Measurements from ENCODE around the gene CCDC78. TPM values are rescaled to one million over a fixed set of nuclear protein-coding genes. Genes with fewer than 3 reads are reported as not detected.

The CCDC78 gene
- total and polyA plus RNA-seq, 2 of the 4 experiments (the other 2 are of a cell fraction), result 0.54 to 4.6 TPM

DNA sequence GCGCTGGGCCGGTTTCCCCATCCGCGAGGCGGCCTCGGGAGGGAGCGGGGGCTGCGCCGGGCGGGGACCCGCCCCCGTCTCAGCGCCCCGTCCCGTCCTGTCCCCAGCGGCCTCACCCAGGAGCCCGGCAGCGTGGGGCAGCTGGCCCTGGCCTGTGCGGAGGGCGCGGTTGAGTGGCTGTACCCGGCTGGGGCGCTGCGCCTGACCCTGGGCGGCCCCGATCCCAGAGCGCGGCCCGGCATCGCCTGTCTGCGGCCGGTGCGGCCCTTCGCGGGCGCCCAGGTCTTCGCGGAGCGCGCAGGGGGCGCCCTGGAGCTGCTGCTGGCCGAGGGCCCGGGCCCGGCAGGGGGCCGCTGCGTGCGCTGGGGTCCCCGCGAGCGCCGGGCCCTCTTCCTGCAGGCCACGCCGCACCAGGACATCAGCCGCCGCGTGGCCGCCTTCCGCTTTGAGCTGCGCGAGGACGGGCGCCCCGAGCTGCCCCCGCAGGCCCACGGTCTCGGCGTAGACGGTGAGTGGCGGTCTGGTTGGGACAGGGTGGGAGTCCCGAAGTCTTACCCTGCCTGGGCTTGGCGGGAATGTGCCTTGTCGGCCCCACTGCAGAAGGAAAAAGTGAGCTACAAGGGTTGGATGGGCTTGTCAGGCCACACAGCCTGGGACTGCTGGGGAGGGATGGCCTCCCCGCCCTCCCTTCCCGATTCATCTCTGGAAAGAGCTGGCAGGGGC lies 10.6 kb downstream of the CCDC78 start:
- H2BK120ac ChIP-seq (ENCODE audit: low read depth, low read length), result no peak overlapping the region
- 0 out of 2 replicates have a peak overlapping the region, but pooled peaks have one; percentile 52 for H3K4ac ChIP-seq (ENCODE audit: low read depth, low read length)
- in situ Hi-C loops (cut with MboI; ENCODE audit: low sequenced_read_pairs), result loop anchor here (25.0 kb wide), 1 partner anchor 347 kb away; the partner anchor contains the start of gene SSTR5
- peak overlapping the region; percentile 0; the same call in 1 of the 2 replicates for H2AK5ac ChIP-seq (ENCODE audit: low read depth, low read length)
- ChIA-PET CTCF (interaction anchor here (1.6 kb wide), 1 partner anchor 388 kb away, joined by 3 read pairs; no protein-coding TSS in a partner anchor), POLR2A (ENCODE audit: unreplicated experiment) (no interaction called here)
- no peaks in the 10 kb centered on the region for H3K9me1 ChIP-seq (ENCODE audit: insufficient read depth, low read length)
- peak overlapping the region; percentile 51; the same call in 1 of the 2 replicates for H3K9ac ChIP-seq (ENCODE audit: low read depth, low read length)
- TF ChIP-seq, protein P1, sequence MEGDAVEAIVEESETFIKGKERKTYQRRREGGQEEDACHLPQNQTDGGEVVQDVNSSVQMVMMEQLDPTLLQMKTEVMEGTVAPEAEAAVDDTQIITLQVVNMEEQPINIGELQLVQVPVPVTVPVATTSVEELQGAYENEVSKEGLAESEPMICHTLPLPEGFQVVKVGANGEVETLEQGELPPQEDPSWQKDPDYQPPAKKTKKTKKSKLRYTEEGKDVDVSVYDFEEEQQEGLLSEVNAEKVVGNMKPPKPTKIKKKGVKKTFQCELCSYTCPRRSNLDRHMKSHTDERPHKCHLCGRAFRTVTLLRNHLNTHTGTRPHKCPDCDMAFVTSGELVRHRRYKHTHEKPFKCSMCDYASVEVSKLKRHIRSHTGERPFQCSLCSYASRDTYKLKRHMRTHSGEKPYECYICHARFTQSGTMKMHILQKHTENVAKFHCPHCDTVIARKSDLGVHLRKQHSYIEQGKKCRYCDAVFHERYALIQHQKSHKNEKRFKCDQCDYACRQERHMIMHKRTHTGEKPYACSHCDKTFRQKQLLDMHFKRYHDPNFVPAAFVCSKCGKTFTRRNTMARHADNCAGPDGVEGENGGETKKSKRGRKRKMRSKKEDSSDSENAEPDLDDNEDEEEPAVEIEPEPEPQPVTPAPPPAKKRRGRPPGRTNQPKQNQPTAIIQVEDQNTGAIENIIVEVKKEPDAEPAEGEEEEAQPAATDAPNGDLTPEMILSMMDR (conservative IDR thresholded peaks at IDR 0.05; ENCODE audit: low read depth, low read length), result peak; percentile 38
- TF ChIP-seq BHLHE40 (IDR thresholded peaks at IDR 0.05; ENCODE audit: low read depth, low read length), result no peak
- H3K9me3 ChIP-seq (ENCODE audit: control insufficient read depth, insufficient read depth, low read length), result no peaks in the 10 kb centered on the region
- H3K23ac ChIP-seq (ENCODE audit: low read depth, low read length), result peak overlapping the region; percentile 31; the same call in 1 of the 2 replicates
- H3K18ac ChIP-seq (ENCODE audit: low read depth, low read length), result no peak overlapping the region
- dilution Hi-C loops (cut with HindIII; ENCODE audit: low sequenced_read_pairs, unreplicated experiment), result no loop called here
- H3K36me3 ChIP-seq (ENCODE audit: control insufficient read depth, insufficient read depth, low read length), result no peaks in the 10 kb centered on the region
- peak overlapping the region; percentile 70 for H3K4me3 ChIP-seq (ENCODE audit: insufficient read depth, low read depth, low read length)
- no peak overlapping the region for H4K5ac ChIP-seq (ENCODE audit: low read depth, low read length)
- DNase-seq, result no peak
- no peaks in the 10 kb centered on the region for H3K27me3 ChIP-seq (ENCODE audit: control insufficient read depth, insufficient read depth, low read length)
- H3K14ac ChIP-seq (replicated peaks; ENCODE audit: low read depth, low read length), result no peak overlapping the region
- intact Hi-C loops (cut with micrococcal nuclease), result no loop called here
- peak overlapping the region; percentile 94 for H2AK9ac ChIP-seq (replicated peaks; ENCODE audit: low read depth, low read length, poor library complexity)
- peaks cover 7% of the 10 kb centered on the region for H4K20me1 ChIP-seq (ENCODE audit: insufficient read depth, low read length)
- H2BK5ac ChIP-seq (ENCODE audit: low read depth, low read length, poor library complexity, severe bottlenecking), result no peak overlapping the region
- H3K79me1 ChIP-seq (ENCODE audit: low read depth in 1 of 2, low read length in 2 of 2), result peaks cover 13 to 23% of the 10 kb centered on the region in 2 experiments
- peaks cover 15% of the 10 kb centered on the region for H3K4me1 ChIP-seq (ENCODE audit: control insufficient read depth, insufficient read depth, low read length)
- H4K91ac ChIP-seq (ENCODE audit: insufficient read depth, low read depth, low read length), result no peak overlapping the region
- no peak overlapping the region for H2BK20ac ChIP-seq (ENCODE audit: low read depth, low read length)
- no peak overlapping the region; the same call in 1 of the 2 replicates for H3K27ac ChIP-seq (ENCODE audit: insufficient read depth, low read length)
- peak; percentile 9 for ATAC-seq (ENCODE audit: low read depth)
- peak overlapping the region in 1 of 2 experiments; percentile 68; a peak in 1 of 4 replicates for H4K8ac ChIP-seq (ENCODE audit: low read depth in 2 of 2, low read length in 2 of 2)
- peak overlapping the region; percentile 90 for H3K4me2 ChIP-seq (ENCODE audit: low read depth, low read length)
- H3K56ac ChIP-seq (ENCODE audit: extremely low read depth, insufficient read depth, low read length), result no peak overlapping the region
- H2AFZ ChIP-seq (replicated peaks; ENCODE audit: low read length, poor library complexity), result peak overlapping the region; percentile 77
- BruUV-seq (replicated peaks), result no TSS peak
- 1% methylated on average over 45 of the region's 74 CpGs; no CpG with 5 or more reads in 1 of the 2 experiments for WGBS, 2 experiments (ENCODE audit: extremely low coverage in 2 of 2, insufficient read length in 1 of 2)
- no peak overlapping the region for H2BK15ac ChIP-seq (ENCODE audit: low read depth, low read length)

Measured in IMR-90 (cell line).